ENCODE results near the gene TUSC1.
"Not testable (repeated sequence)": the region's sequence is repeated elsewhere in the genome, so short reads cannot be mapped to it uniquely, and the experiment has no call there.

Gene TUSC1

GRCh38 chr9:25678147-25678666 lies at the start of gene TUSC1:
Gene TUSC1 (minus strand): TSS chr9:25678444. CDS start chr9:25678312, 132 bp downstream.
- Histone ChIP-seq H3K27ac (ENCODE audit: low read depth, low read length) (peak within 1 kb of the TSS; percentile 99), H3K9ac (ENCODE audit: low read length) (peak within 1 kb of the TSS; percentile 96), H3K4me1 (ENCODE audit: control insufficient read depth, insufficient read depth, low read length) (peaks cover 6% of the 10 kb centered on the region), H3K4me3 (ENCODE audit: low read length) (peak within 1 kb of the TSS; percentile 89), H3K27me3 (ENCODE audit: control insufficient read depth, insufficient read depth, low read length) (no peaks in the 10 kb centered on the region), H3K36me3 (ENCODE audit: control insufficient read depth, insufficient read depth, low read length) (no peaks in the 10 kb centered on the region)

- H3K27ac ChIP-seq (ENCODE audit: low read depth, low read length): no peak overlapping the region
- no peak overlapping the region for H3K4me3 ChIP-seq (ENCODE audit: low read length)
- no peak overlapping the region for H3K9ac ChIP-seq (ENCODE audit: low read length)
- no peaks in the 10 kb centered on the region for H3K36me3 ChIP-seq (ENCODE audit: control insufficient read depth, insufficient read depth, low read length)
- H3K27me3 ChIP-seq (ENCODE audit: control insufficient read depth, insufficient read depth, low read length): no peaks in the 10 kb centered on the region
- no peaks in the 10 kb centered on the region for H3K4me1 ChIP-seq (ENCODE audit: control insufficient read depth, insufficient read depth, low read length)
Measured at GRCh38 chr9:25726871-25727410, 48.7 kb upstream of the TUSC1 start.

- no peak overlapping the region for H3K9ac ChIP-seq (ENCODE audit: low read length)
- H3K4me3 ChIP-seq (ENCODE audit: low read length): no peak overlapping the region
- no peaks in the 10 kb centered on the region for H3K4me1 ChIP-seq (ENCODE audit: control insufficient read depth, insufficient read depth, low read length)
- no peaks in the 10 kb centered on the region for H3K36me3 ChIP-seq (ENCODE audit: control insufficient read depth, insufficient read depth, low read length)
- no peaks in the 10 kb centered on the region for H3K27me3 ChIP-seq (ENCODE audit: control insufficient read depth, insufficient read depth, low read length)
- no peak overlapping the region for H3K27ac ChIP-seq (ENCODE audit: low read depth, low read length)
Measured at GRCh38 chr9:25724424-25724823, 46.2 kb upstream of the TUSC1 start.

- Histone ChIP-seq H3K27ac (ENCODE audit: low read depth, low read length) (no peak overlapping the region), H3K4me1 (ENCODE audit: control insufficient read depth, insufficient read depth, low read length) (no peaks in the 10 kb centered on the region), H3K27me3 (ENCODE audit: control insufficient read depth, insufficient read depth, low read length) (no peaks in the 10 kb centered on the region), H3K36me3 (ENCODE audit: control insufficient read depth, insufficient read depth, low read length) (no peaks in the 10 kb centered on the region), H3K4me3 (ENCODE audit: low read length) (no peak overlapping the region), H3K9ac (ENCODE audit: low read length) (no peak overlapping the region)
Measured at GRCh38 chr9:25716220-25716872, 38.1 kb upstream of the TUSC1 start.

DNA sequence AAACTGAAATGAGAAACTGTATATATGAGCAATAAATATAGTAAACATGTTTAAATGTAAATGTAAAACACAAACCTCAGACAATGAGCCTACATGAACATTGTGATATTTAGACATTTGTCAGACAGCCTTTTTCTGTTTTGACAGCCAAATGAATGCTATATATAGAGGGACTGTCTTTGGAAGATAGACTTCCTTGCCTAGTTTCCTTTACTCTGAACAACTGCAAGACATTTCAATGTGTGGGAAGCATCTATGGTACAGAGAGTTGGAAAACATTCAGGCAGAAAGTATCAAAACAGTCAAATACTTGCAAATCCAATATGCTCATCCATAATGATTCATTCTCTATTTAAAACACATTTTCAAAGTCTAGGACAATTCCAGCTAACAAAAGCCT lies 31.7 kb upstream of the TUSC1 start:
- Histone ChIP-seq H3K27ac (ENCODE audit: low read depth, low read length) (no peak overlapping the region), H3K4me1 (ENCODE audit: control insufficient read depth, insufficient read depth, low read length) (no peaks in the 10 kb centered on the region), H3K4me3 (ENCODE audit: low read length) (no peak overlapping the region), H3K9ac (ENCODE audit: low read length) (no peak overlapping the region), H3K36me3 (ENCODE audit: control insufficient read depth, insufficient read depth, low read length) (no peaks in the 10 kb centered on the region), H3K27me3 (ENCODE audit: control insufficient read depth, insufficient read depth, low read length) (no peaks in the 10 kb centered on the region)

GRCh38 chr9:25704800-25705199 lies 26.6 kb upstream of the TUSC1 start:
- no peaks in the 10 kb centered on the region for H3K27me3 ChIP-seq (ENCODE audit: control insufficient read depth, insufficient read depth, low read length)
- no peak overlapping the region for H3K9ac ChIP-seq (ENCODE audit: low read length)
- H3K4me3 ChIP-seq (ENCODE audit: low read length): no peak overlapping the region
- H3K36me3 ChIP-seq (ENCODE audit: control insufficient read depth, insufficient read depth, low read length): no peaks in the 10 kb centered on the region
- no peak overlapping the region for H3K27ac ChIP-seq (ENCODE audit: low read depth, low read length)
- peaks cover 4% of the 10 kb centered on the region for H3K4me1 ChIP-seq (ENCODE audit: control insufficient read depth, insufficient read depth, low read length)

- H3K4me3 ChIP-seq (ENCODE audit: low read length): no peak overlapping the region
- no peaks in the 10 kb centered on the region for H3K27me3 ChIP-seq (ENCODE audit: control insufficient read depth, insufficient read depth, low read length)
- no peak overlapping the region for H3K27ac ChIP-seq (ENCODE audit: low read depth, low read length)
- H3K9ac ChIP-seq (ENCODE audit: low read length): no peak overlapping the region
- H3K36me3 ChIP-seq (ENCODE audit: control insufficient read depth, insufficient read depth, low read length): no peaks in the 10 kb centered on the region
- H3K4me1 ChIP-seq (ENCODE audit: control insufficient read depth, insufficient read depth, low read length): peaks cover 4% of the 10 kb centered on the region
Measured at GRCh38 chr9:25703701-25704357, 25.6 kb upstream of the TUSC1 start.

DNA sequence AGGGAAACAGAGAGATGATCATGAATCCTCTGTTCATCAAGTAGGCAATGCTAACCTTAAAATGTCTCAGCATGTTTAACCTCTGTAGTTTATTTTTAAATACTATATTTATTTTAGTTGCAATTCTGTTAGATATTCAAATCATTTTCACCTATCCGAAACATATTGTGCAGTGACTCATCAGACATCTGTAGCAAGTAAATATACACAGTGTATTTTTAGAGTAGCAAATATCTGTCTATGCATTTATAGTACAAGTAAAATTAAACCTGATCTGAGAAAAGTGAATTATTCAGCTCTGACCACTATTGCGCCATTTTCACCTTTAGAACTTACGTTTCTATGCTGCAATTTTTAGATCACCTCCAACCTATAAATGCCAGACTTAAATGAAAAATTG lies 24.3 kb upstream of the TUSC1 start:
- Histone ChIP-seq H3K4me1 (ENCODE audit: control insufficient read depth, insufficient read depth, low read length) (peaks cover 4% of the 10 kb centered on the region), H3K27me3 (ENCODE audit: control insufficient read depth, insufficient read depth, low read length) (no peaks in the 10 kb centered on the region), H3K4me3 (ENCODE audit: low read length) (no peak overlapping the region), H3K36me3 (ENCODE audit: control insufficient read depth, insufficient read depth, low read length) (no peaks in the 10 kb centered on the region), H3K27ac (ENCODE audit: low read depth, low read length) (no peak overlapping the region), H3K9ac (ENCODE audit: low read length) (no peak overlapping the region)

- H3K9ac ChIP-seq (ENCODE audit: low read length); H3K4me3 ChIP-seq (ENCODE audit: low read length); H3K36me3 ChIP-seq (ENCODE audit: control insufficient read depth, insufficient read depth, low read length); H3K27ac ChIP-seq (ENCODE audit: low read depth, low read length); H3K27me3 ChIP-seq (ENCODE audit: control insufficient read depth, insufficient read depth, low read length); H3K4me1 ChIP-seq (ENCODE audit: control insufficient read depth, insufficient read depth, low read length): not testable (repeated sequence)
Measured at GRCh38 chr9:25700899-25701298, 22.7 kb upstream of the TUSC1 start.

GRCh38 chr9:25700430-25700829 lies 22.2 kb upstream of the TUSC1 start:
- no peak overlapping the region for H3K27ac ChIP-seq (ENCODE audit: low read depth, low read length)
- no peaks in the 10 kb centered on the region for H3K27me3 ChIP-seq (ENCODE audit: control insufficient read depth, insufficient read depth, low read length)
- no peaks in the 10 kb centered on the region for H3K36me3 ChIP-seq (ENCODE audit: control insufficient read depth, insufficient read depth, low read length)
- H3K4me3 ChIP-seq (ENCODE audit: low read length): no peak overlapping the region
- H3K9ac ChIP-seq (ENCODE audit: low read length): no peak overlapping the region
- H3K4me1 ChIP-seq (ENCODE audit: control insufficient read depth, insufficient read depth, low read length): peaks cover 4% of the 10 kb centered on the region

DNA sequence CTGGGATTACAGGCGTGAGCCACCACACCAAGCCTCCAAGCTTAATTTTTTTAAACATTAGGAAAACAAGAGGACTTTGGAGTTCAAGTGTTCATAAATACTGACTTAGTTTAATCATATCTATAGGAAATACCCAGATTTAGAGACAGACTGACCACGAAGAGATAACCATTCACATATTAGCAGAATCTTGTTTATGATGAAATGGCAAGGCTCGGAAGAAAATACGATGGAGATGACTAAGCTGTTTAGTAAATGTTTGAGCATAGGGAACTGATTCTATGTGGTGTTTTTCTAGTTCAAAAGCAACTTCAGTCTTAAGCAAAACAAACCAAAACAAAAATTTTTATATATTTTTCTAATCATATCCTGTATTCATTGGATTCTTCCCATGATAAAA lies 13.5 kb upstream of the TUSC1 start:
- H3K36me3 ChIP-seq (ENCODE audit: control insufficient read depth, insufficient read depth, low read length): no peaks in the 10 kb centered on the region
- H3K4me1 ChIP-seq (ENCODE audit: control insufficient read depth, insufficient read depth, low read length): no peaks in the 10 kb centered on the region
- H3K27me3 ChIP-seq (ENCODE audit: control insufficient read depth, insufficient read depth, low read length): no peaks in the 10 kb centered on the region
- no peak overlapping the region for H3K4me3 ChIP-seq (ENCODE audit: low read length)
- no peak overlapping the region for H3K9ac ChIP-seq (ENCODE audit: low read length)
- H3K27ac ChIP-seq (ENCODE audit: low read depth, low read length): no peak overlapping the region

- H3K4me1 ChIP-seq (ENCODE audit: control insufficient read depth, insufficient read depth, low read length): no peaks in the 10 kb centered on the region
- H3K27me3 ChIP-seq (ENCODE audit: control insufficient read depth, insufficient read depth, low read length): no peaks in the 10 kb centered on the region
- no peaks in the 10 kb centered on the region for H3K36me3 ChIP-seq (ENCODE audit: control insufficient read depth, insufficient read depth, low read length)
- H3K4me3 ChIP-seq (ENCODE audit: low read length): no peak overlapping the region
- H3K9ac ChIP-seq (ENCODE audit: low read length): no peak overlapping the region
- H3K27ac ChIP-seq (ENCODE audit: low read depth, low read length): no peak overlapping the region
Measured at GRCh38 chr9:25684321-25684720, 6.1 kb upstream of the TUSC1 start.

DNA sequence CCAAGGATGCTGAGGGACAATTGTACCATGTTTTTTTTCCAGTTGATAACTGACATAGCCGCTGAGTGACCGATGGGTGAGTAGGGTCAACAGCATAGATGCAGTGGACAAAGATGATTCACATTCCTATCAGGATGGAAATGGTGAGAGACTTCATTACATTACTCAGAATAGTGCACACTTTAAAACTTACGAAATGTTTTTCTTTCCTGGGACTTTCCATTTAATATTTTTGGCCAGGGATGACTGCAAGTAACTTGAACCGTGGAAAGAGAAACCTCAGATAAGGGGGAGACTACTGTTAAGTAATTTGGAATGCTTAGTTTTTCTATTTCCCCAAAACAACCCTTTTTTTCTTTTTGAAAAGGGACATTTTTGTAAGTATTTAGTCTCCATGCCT lies 3.0 kb upstream of the TUSC1 start:
- Histone ChIP-seq H3K9ac (ENCODE audit: low read length) (no peak overlapping the region), H3K27ac (ENCODE audit: low read depth, low read length) (no peak overlapping the region), H3K27me3 (ENCODE audit: control insufficient read depth, insufficient read depth, low read length) (no peaks in the 10 kb centered on the region), H3K4me3 (ENCODE audit: low read length) (no peak overlapping the region), H3K4me1 (ENCODE audit: control insufficient read depth, insufficient read depth, low read length) (peaks cover 6% of the 10 kb centered on the region), H3K36me3 (ENCODE audit: control insufficient read depth, insufficient read depth, low read length) (no peaks in the 10 kb centered on the region)

All from rectal smooth muscle tissue (tissue), 1 donor.